Stomach smooth muscle (tissue), 2 donors: Measurements from ENCODE around the gene KRTAP23-1.

Experiments
- H3K27ac ChIP-seq: one replicate; pipeline ENCODE4 v1.7.0; 2013; ENCODE audit warnings: mild to moderate bottlenecking, low read length, inconsistent platforms
- H3K27me3 ChIP-seq, 2 donors: one replicate each; pipeline ENCODE4 v1.7.0; 2013; ENCODE audit warnings: low read length in 2 of 2; ENCODE audit not compliant: insufficient read depth in 2 of 2, control insufficient read depth in 1 of 2
- H3K36me3 ChIP-seq, 2 donors: one replicate each; pipeline ENCODE4 v1.7.0; 2013; ENCODE audit warnings: low read length in 2 of 2; ENCODE audit not compliant: control insufficient read depth in 2 of 2, insufficient read depth in 2 of 2
- H3K4me1 ChIP-seq: one replicate; pipeline ENCODE4 v1.7.0; 2013; ENCODE audit warnings: low read length; ENCODE audit not compliant: control insufficient read depth, insufficient read depth
- H3K4me3 ChIP-seq, 2 donors: one replicate each; pipeline ENCODE4 v1.7.0; 2013; ENCODE audit warnings: low read length in 2 of 2
- H3K9ac ChIP-seq, 2 donors: one replicate each; pipeline ENCODE4 v1.7.0; 2013; ENCODE audit warnings: low read length in 2 of 2, mild to moderate bottlenecking in 1 of 2
- H3K9me3 ChIP-seq, 2 donors: one replicate each; pipeline ENCODE4 v1.7.0; 2013; ENCODE audit warnings: low read length in 2 of 2; ENCODE audit not compliant: control insufficient read depth in 2 of 2
- donor health status: healthy.
- donor health status: Pancreatic carcinoma.

Gene KRTAP23-1

GRCh38 chr21:30348506-30348905 is at the start of gene KRTAP23-1:
TSS of gene KRTAP23-1 (minus strand) at chr21:30348606. CDS start at chr21:30348606, 0 bp downstream.
- H3K9me3 ChIP-seq: no peaks in the 10 kb centered on the region
- H3K4me1 ChIP-seq: no peaks in the 10 kb centered on the region

GRCh38 chr21:30395731-30396130 is 47.3 kb upstream of the KRTAP23-1 start, which contains the start of gene KRTAP13-1:
TSS of gene KRTAP13-1 (plus strand) at chr21:30396031. CDS start at chr21:30396087, 56 bp downstream.
- H3K9ac ChIP-seq: no peak within 1 kb of the TSS
- no peaks in the 10 kb centered on the region for H3K27me3 ChIP-seq
- no peaks in the 10 kb centered on the region for H3K36me3 ChIP-seq
- no peaks in the 10 kb centered on the region for H3K4me1 ChIP-seq
- no peak within 1 kb of the TSS for H3K4me3 ChIP-seq
- H3K27ac ChIP-seq: no peak within 1 kb of the TSS
- peaks cover 2% of the 10 kb centered on the region in 2 donors for H3K9me3 ChIP-seq

More at GRCh38 chr21:30348506-30348905, at the start of gene KRTAP23-1:
- H3K9ac ChIP-seq: no peak within 1 kb of the TSS
- H3K36me3 ChIP-seq: no peaks in the 10 kb centered on the region
- H3K27ac ChIP-seq: no peak within 1 kb of the TSS
- no peaks in the 10 kb centered on the region for H3K27me3 ChIP-seq
- H3K4me3 ChIP-seq: no peak within 1 kb of the TSS

GRCh38 chr21:30391492-30392025 is 43.2 kb upstream of the KRTAP23-1 start:
- no peak overlapping the region for H3K27ac ChIP-seq
- H3K9ac ChIP-seq: no peak overlapping the region
- H3K9me3 ChIP-seq: peaks cover 2 to 4% of the 10 kb centered on the region in 2 donors
- no peak overlapping the region for H3K4me3 ChIP-seq
- H3K4me1 ChIP-seq: no peaks in the 10 kb centered on the region
- H3K27me3 ChIP-seq: no peaks in the 10 kb centered on the region
- H3K36me3 ChIP-seq: no peaks in the 10 kb centered on the region

- H3K27me3 ChIP-seq: no peaks in the 10 kb centered on the region
- no peaks in the 10 kb centered on the region for H3K4me1 ChIP-seq
- no peak overlapping the region for H3K27ac ChIP-seq
- no peaks in the 10 kb centered on the region for H3K36me3 ChIP-seq
- H3K4me3 ChIP-seq: no peak overlapping the region
- no peaks in the 10 kb centered on the region for H3K9me3 ChIP-seq
- H3K9ac ChIP-seq: no peak overlapping the region
Measured at GRCh38 chr21:30382201-30382600, 33.8 kb upstream of the KRTAP23-1 start.

- Histone ChIP-seq H3K9ac (no peak within 1 kb of the TSS), H3K36me3 (no peaks in the 10 kb centered on the region), H3K27ac (no peak within 1 kb of the TSS), H3K27me3 (no peaks in the 10 kb centered on the region), H3K4me3 (no peak within 1 kb of the TSS), H3K4me1 (no peaks in the 10 kb centered on the region), H3K9me3 (no peaks in the 10 kb centered on the region)
Measured at GRCh38 chr21:30372139-30372770, 23.8 kb upstream of the KRTAP23-1 start, which contains the start of gene KRTAP13-2. TSS of gene KRTAP13-2 (minus strand) at chr21:30372271. CDS start at chr21:30372213, 58 bp downstream.

- no peaks in the 10 kb centered on the region for H3K36me3 ChIP-seq
- H3K27ac ChIP-seq: no peak overlapping the region
- no peak overlapping the region for H3K4me3 ChIP-seq
- no peak overlapping the region for H3K9ac ChIP-seq
- H3K4me1 ChIP-seq: no peaks in the 10 kb centered on the region
- no peaks in the 10 kb centered on the region for H3K9me3 ChIP-seq
- no peaks in the 10 kb centered on the region for H3K27me3 ChIP-seq
Measured at GRCh38 chr21:30355906-30356305, 7.5 kb upstream of the KRTAP23-1 start.

- H3K4me3 ChIP-seq: no peak overlapping the region
- no peaks in the 10 kb centered on the region for H3K36me3 ChIP-seq
- no peaks in the 10 kb centered on the region for H3K9me3 ChIP-seq
- H3K27ac ChIP-seq: no peak overlapping the region
- H3K27me3 ChIP-seq: no peaks in the 10 kb centered on the region
- H3K9ac ChIP-seq: no peak overlapping the region
- H3K4me1 ChIP-seq: no peaks in the 10 kb centered on the region
Measured at GRCh38 chr21:30354308-30355005, 6.1 kb upstream of the KRTAP23-1 start.

GRCh38 chr21:30351534-30351933 is 3.1 kb upstream of the KRTAP23-1 start:
- H3K4me3 ChIP-seq: no peak overlapping the region
- no peaks in the 10 kb centered on the region for H3K4me1 ChIP-seq
- no peaks in the 10 kb centered on the region for H3K9me3 ChIP-seq
- no peaks in the 10 kb centered on the region for H3K27me3 ChIP-seq
- H3K9ac ChIP-seq: no peak overlapping the region
- no peaks in the 10 kb centered on the region for H3K36me3 ChIP-seq
- no peak overlapping the region for H3K27ac ChIP-seq

- Histone ChIP-seq H3K27ac (no peak overlapping the region), H3K4me1 (no peaks in the 10 kb centered on the region), H3K9ac (no peak overlapping the region), H3K9me3 (no peaks in the 10 kb centered on the region), H3K27me3 (no peaks in the 10 kb centered on the region), H3K36me3 (no peaks in the 10 kb centered on the region), H3K4me3 (no peak overlapping the region)
Measured at GRCh38 chr21:30349572-30349971, 1.2 kb upstream of the KRTAP23-1 start.

- Histone ChIP-seq H3K27me3 (no peaks in the 10 kb centered on the region), H3K4me1 (no peaks in the 10 kb centered on the region), H3K36me3 (no peaks in the 10 kb centered on the region), H3K9ac (no peak overlapping the region), H3K4me3 (no peak overlapping the region), H3K27ac (no peak overlapping the region), H3K9me3 (no peaks in the 10 kb centered on the region)
Measured at GRCh38 chr21:30345014-30345413, 3.4 kb downstream of the KRTAP23-1 start.
